Measurements from ENCODE around the gene APBA3.

Gene APBA3

GRCh38 chr19:3721887-3722442 lies 39.5 kb downstream of the APBA3 start:
- DNase-seq (ENCODE audit: insufficient read length, low spot score) (no peak), FAIRE-seq (no peak)

GRCh38 chr19:3721131-3721886 lies 40.2 kb downstream of the APBA3 start:
- no peak for FAIRE-seq
- peak; percentile 90 for DNase-seq (ENCODE audit: insufficient read length, low spot score)

GRCh38 chr19:3720349-3720917 lies 41.1 kb downstream of the APBA3 start:
- DNase-seq (ENCODE audit: insufficient read length, low spot score) (no peak), FAIRE-seq (no peak)

- no peak for FAIRE-seq
- DNase-seq (ENCODE audit: insufficient read length, low spot score) = no peak
Observed at GRCh38 chr19:3719868-3720267, 41.6 kb downstream of the APBA3 start.

- DNase-seq (ENCODE audit: insufficient read length, low spot score) (no peak), FAIRE-seq (no peak)
Observed at GRCh38 chr19:3716147-3716668, 45.3 kb downstream of the APBA3 start.

GRCh38 chr19:3712663-3713611 lies 48.6 kb downstream of the APBA3 start:
- no peak for DNase-seq (ENCODE audit: insufficient read length, low spot score)
- no peak for FAIRE-seq

GRCh38 chr19:3710265-3710812 lies 51.2 kb downstream of the APBA3 start:
- no peak for DNase-seq (ENCODE audit: insufficient read length, low spot score)

GRCh38 chr19:3708207-3708931 lies 53.1 kb downstream of the APBA3 start, which contains the start of gene TJP3:
TJP3 (plus strand) TSS chr19:3708384; CDS start chr19:3728433, 20,049 bp downstream.
- no peak for FAIRE-seq
- no peak for DNase-seq (ENCODE audit: insufficient read length, low spot score)

More at GRCh38 chr19:3710265-3710812, 51.2 kb downstream of the APBA3 start:
- no peak for FAIRE-seq

- no peak for DNase-seq (ENCODE audit: insufficient read length, low spot score)
Observed at GRCh38 chr19:3707868-3708206, 53.7 kb downstream of the APBA3 start.

GRCh38 chr19:3701200-3701599 lies 60.3 kb downstream of the APBA3 start:
- FAIRE-seq (no peak), DNase-seq (ENCODE audit: insufficient read length, low spot score) (no peak)

More at GRCh38 chr19:3707868-3708206, 53.7 kb downstream of the APBA3 start:
- FAIRE-seq = no peak
